ACC112 (cell line): Measurements from ENCODE around the gene COBL.

Experiments
- H2AFZ ChIP-seq: fragments of 200-600 bp; sonication (generic); one replicate; pipeline ENCODE4 v1.6.0; 2017; ENCODE audit warnings: antibody characterized with exemption, low read length; ENCODE audit not compliant: unreplicated experiment
- H3K27ac ChIP-seq: fragments of 200-600 bp; sonication (generic); 2 replicates; pipeline ENCODE4 v1.5.1; 2014; ENCODE audit warnings: low read depth, mild to moderate bottlenecking, antibody characterized with exemption, low read length, moderate library complexity
- H3K27me3 ChIP-seq: fragments of 200-600 bp; sonication (generic); 2 replicates; pipeline ENCODE4 v1.6.1; 2014; ENCODE audit warnings: mild to moderate bottlenecking, antibody characterized with exemption, low read length, moderate library complexity, mixed read lengths; ENCODE audit not compliant: insufficient read depth
- H3K36me3 ChIP-seq: fragments of 200-600 bp; sonication (generic); 2 replicates; pipeline ENCODE4 v1.6.1; 2016; ENCODE audit warnings: mild to moderate bottlenecking, antibody characterized with exemption, low read length, moderate library complexity, mixed read lengths; ENCODE audit not compliant: insufficient read depth
- H3K4me1 ChIP-seq: fragments of 200-600 bp; sonication (generic); one replicate; pipeline ENCODE4 v1.6.1; 2016; ENCODE audit warnings: low read length, mixed read lengths; ENCODE audit not compliant: insufficient read depth, unreplicated experiment, control insufficient read depth
- H3K4me3 ChIP-seq: fragments of 200-600 bp; sonication (generic); 2 replicates; pipeline ENCODE4 v1.5.1; 2014; ENCODE audit warnings: mild to moderate bottlenecking, low read depth, low read length
- H3K79me2 ChIP-seq: fragments of 200-600 bp; sonication (generic); one replicate; pipeline ENCODE4 v1.6.0; 2016; ENCODE audit warnings: low read length; ENCODE audit not compliant: control insufficient read depth, unreplicated experiment, insufficient read depth

Gene COBL

GRCh38 chr7:51303142-51303525 is 13.5 kb downstream of the COBL start:
- H3K4me1 ChIP-seq = no peaks in the 10 kb centered on the region
- no peak overlapping the region for H3K4me3 ChIP-seq
- no peak overlapping the region for H3K27ac ChIP-seq
- H3K27me3 ChIP-seq = peaks cover 8% of the 10 kb centered on the region; the same call in 1 of the 2 replicates
- H3K36me3 ChIP-seq = no peaks in the 10 kb centered on the region
- no peak overlapping the region for H2AFZ ChIP-seq
- no peaks in the 10 kb centered on the region for H3K79me2 ChIP-seq

DNA sequence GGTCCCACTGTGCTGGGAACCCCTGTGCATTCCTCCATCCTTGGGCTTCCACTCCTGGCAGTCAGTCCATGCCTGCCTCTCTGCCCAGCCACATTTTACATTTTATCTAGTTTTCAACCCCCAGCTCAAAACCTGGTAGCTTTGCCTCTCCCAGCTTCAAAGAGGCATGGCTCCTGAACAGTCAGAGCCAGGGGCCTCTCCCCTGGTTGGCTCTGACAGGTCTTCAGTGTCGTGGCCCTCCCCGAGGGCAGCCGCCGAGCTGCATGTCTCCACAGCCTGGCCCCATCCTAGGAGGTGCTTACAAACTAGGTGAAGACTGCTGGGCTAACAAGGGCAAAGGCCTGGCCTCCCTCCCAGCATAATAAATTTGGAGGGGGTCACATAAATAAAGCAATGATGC is 14.8 kb downstream of the COBL start:
- Histone ChIP-seq H3K79me2 (no peaks in the 10 kb centered on the region), H3K4me3 (no peak overlapping the region), H3K4me1 (no peaks in the 10 kb centered on the region), H3K27me3 (peaks cover 4% of the 10 kb centered on the region; the same call in 1 of the 2 replicates), H2AFZ (no peak overlapping the region), H3K36me3 (no peaks in the 10 kb centered on the region), H3K27ac (no peak overlapping the region)

DNA sequence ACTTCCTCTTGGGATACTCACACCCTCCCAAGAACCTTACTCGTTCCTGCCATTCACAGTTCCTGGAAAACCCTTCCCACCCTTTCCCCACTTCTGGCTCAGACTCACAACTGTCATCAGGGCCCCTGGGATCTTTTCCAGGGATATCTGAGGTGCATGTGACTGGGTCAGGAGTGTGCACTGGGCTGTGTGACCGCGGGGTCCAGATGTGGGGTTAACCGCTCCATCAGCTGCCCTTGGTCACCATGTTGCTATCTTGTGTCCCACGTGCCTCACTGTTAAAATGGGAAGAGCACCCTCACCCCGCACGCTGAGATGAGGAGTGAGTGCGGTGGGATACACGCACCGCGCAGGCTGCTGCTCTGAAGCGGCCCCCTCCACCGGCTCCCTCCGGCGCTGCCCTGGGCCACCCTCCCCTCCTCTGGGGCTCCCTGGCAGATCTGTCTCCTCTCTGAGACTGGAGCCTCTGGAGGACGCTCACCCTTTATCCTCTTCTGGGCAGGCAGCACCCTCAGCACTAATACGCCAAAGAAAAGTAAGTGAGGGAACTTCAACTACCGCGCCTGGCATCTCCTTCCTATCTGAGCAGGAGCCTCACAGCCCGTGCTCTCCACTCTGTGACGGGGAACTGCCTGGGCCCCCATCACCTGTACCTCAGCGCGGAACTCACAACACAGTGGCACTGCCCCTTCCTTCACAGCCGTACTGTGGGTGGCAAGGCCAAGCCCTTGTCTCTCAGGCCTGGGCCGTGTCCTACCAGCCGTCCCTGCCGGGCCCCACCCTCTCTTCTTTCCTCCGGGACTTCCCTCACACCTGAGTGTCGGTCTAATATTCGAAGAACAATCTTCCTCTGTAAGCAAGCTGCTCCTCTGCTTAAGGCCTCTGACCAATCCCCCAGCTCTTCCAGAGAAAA is 15.6 kb downstream of the COBL start:
- no peaks in the 10 kb centered on the region; the same call in 1 of the 2 replicates for H3K27me3 ChIP-seq
- no peak overlapping the region for H2AFZ ChIP-seq
- no peaks in the 10 kb centered on the region for H3K36me3 ChIP-seq
- no peak overlapping the region for H3K4me3 ChIP-seq
- no peak overlapping the region for H3K27ac ChIP-seq
- no peaks in the 10 kb centered on the region for H3K79me2 ChIP-seq
- no peaks in the 10 kb centered on the region for H3K4me1 ChIP-seq

GRCh38 chr7:51299391-51300133 is 17.0 kb downstream of the COBL start:
- no peak overlapping the region for H3K27ac ChIP-seq
- H3K27me3 ChIP-seq = no peaks in the 10 kb centered on the region
- no peaks in the 10 kb centered on the region for H3K79me2 ChIP-seq
- H3K36me3 ChIP-seq = no peaks in the 10 kb centered on the region
- H2AFZ ChIP-seq = no peak overlapping the region
- no peaks in the 10 kb centered on the region for H3K4me1 ChIP-seq
- H3K4me3 ChIP-seq = no peak overlapping the region

DNA sequence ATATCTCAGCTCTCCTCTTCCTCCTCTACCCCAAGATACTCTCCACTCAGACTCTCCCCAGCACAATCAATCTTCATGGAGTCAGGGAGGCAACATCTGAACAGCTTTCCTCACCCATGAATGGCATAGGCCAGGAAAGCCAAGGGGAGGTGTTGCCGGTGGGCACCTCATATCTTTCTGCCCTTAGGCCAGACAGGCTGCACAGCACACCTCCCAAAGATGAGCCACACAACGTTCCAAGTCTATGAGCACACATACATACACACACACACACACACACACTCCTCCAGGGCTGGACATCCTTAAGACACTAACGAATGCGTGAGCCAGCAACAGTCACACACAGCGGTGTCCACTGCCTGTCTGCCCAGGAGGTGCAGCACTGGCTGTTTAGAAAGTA is 17.7 kb downstream of the COBL start:
- no peaks in the 10 kb centered on the region for H3K4me1 ChIP-seq
- no peaks in the 10 kb centered on the region for H3K36me3 ChIP-seq
- no peaks in the 10 kb centered on the region for H3K79me2 ChIP-seq
- H3K27me3 ChIP-seq = no peaks in the 10 kb centered on the region
- no peak overlapping the region for H3K27ac ChIP-seq
- H3K4me3 ChIP-seq = no peak overlapping the region
- H2AFZ ChIP-seq = no peak overlapping the region

- H3K36me3 ChIP-seq = no peaks in the 10 kb centered on the region
- no peaks in the 10 kb centered on the region for H3K79me2 ChIP-seq
- H3K4me1 ChIP-seq = no peaks in the 10 kb centered on the region
- H2AFZ ChIP-seq = no peak overlapping the region
- no peak overlapping the region for H3K4me3 ChIP-seq
- H3K27me3 ChIP-seq = no peaks in the 10 kb centered on the region
- no peak overlapping the region for H3K27ac ChIP-seq
These were observed 18.6 kb downstream of the COBL start for GRCh38 chr7:51297986-51298385.

DNA sequence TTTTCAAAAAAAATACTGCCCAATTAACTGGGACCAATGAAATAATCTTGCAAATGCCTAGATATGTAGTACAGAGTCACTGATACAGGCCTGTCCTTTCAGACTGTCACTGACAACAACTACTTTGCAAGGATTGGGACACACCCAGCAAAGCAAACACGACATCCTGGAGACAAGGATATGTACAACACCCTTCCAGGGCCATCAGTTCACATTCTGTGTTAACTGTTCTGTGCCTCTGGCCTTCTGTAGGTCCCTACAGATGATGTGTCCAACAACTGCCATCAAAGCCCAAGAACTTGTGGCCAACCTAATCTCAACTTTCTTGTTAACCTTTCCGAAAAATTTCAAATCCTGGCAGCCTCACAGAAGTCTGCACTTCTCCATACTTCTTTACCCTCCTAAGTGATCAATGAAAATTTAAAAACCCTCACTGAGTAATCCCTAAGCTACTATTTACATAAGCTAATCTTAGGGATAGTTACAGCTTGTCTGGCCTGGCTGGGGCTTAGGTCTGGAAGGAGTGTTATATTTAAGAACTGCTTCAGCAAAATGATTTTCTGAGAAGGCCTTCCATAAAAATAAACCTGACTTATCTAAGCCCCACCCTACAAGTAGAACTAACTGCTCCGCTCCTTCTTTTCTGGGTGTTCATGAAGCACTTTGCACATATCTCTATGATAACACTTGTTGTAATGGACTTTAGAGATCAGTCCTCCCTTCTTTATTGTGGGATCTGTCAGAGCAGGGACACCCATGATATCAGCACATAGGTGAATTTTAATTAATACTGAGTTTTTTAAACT is 21.0 kb downstream of the COBL start:
- no peaks in the 10 kb centered on the region for H3K4me1 ChIP-seq
- no peaks in the 10 kb centered on the region for H3K79me2 ChIP-seq
- no peak overlapping the region for H3K4me3 ChIP-seq
- no peaks in the 10 kb centered on the region for H3K36me3 ChIP-seq
- no peak overlapping the region for H3K27ac ChIP-seq
- H3K27me3 ChIP-seq = no peaks in the 10 kb centered on the region; the same call in 1 of the 2 replicates
- no peak overlapping the region for H2AFZ ChIP-seq

DNA sequence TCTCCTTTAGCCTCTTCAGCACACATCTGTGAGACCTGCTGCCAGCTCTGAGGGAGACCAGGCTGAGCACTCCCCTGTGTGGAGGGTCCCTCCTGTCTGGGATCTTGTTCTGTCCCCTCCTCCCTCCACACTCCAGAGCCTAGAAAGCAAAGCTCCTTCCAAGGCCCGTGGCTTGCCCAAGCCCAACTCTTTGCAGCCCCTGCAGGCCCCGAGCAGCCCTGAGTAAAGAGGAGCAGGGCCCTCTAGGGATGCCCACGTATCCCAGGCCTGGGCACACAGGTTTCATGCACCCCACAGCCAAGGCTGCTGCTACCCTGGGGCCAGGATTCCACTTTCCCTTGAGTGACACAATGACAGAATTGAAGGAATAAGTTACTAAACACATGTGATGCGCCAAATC is 24.0 kb downstream of the COBL start:
- Histone ChIP-seq H2AFZ (no peak overlapping the region), H3K4me3 (no peak overlapping the region), H3K27me3 (no peaks in the 10 kb centered on the region; the same call in 1 of the 2 replicates), H3K4me1 (no peaks in the 10 kb centered on the region), H3K36me3 (no peaks in the 10 kb centered on the region), H3K79me2 (no peaks in the 10 kb centered on the region), H3K27ac (no peak overlapping the region)

DNA sequence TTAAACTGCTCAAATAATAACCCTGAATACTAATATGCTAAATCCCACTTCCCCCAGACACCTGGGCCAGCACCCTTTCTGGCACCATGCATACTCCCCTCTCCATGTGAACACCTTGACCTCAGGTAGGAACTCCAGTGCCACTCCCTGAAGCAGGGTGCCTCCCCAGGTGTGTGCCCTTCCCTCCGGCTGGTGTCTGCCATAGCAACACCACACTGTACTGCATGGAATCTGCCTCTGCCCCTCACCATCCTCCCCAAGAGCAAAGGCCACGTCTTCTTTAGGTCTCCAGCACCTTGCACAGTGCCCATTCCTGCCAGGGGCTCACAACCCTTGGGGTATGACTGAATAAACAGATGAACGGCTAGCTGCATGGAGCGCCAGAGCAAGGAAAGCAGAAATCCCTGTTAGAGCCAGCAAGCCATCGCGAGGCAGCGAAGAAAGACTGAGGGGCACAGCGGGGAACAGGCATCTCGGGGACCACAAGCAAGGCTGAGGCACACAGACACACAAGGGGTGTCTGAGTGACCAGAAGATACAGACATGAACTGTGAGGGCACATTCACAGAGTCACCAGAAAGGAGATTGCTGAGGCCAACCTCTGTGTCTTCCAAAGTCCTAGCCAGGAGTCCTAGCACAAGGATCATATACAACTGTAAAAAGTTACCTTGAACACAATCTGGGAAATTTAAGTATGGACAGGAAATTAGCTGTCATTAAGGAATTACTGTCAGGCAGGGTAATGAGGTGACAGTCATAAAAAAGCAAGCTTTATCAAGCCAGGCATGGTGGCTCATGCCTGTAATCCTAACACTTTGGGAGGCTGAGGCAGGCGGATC is 25.7 kb downstream of the COBL start:
- H3K27me3 ChIP-seq = no peaks in the 10 kb centered on the region; the same call in 1 of the 2 replicates
- no peaks in the 10 kb centered on the region for H3K4me1 ChIP-seq
- H3K79me2 ChIP-seq = no peaks in the 10 kb centered on the region
- no peak overlapping the region for H2AFZ ChIP-seq
- no peaks in the 10 kb centered on the region for H3K36me3 ChIP-seq
- no peak overlapping the region for H3K27ac ChIP-seq
- H3K4me3 ChIP-seq = no peak overlapping the region

DNA sequence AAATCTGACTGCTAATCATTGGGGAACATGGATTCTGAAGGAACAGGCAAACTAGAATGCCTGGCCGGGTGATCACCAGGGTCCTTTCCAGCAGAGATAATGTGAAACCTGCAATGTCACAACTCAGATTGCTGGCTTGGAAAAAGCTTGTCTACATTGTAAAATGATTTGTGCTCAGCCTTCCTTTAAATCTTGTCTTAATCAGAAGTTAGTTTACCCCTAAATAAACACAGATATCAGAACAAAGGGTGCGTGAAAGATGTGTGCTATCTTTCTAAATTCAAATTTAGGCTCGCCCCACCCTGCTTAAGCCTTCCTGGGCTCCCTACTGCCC is 26.3 kb downstream of the COBL start:
- no peak overlapping the region for H2AFZ ChIP-seq
- H3K27me3 ChIP-seq = no peaks in the 10 kb centered on the region; the same call in 1 of the 2 replicates
- no peak overlapping the region for H3K4me3 ChIP-seq
- no peaks in the 10 kb centered on the region for H3K36me3 ChIP-seq
- H3K4me1 ChIP-seq = no peaks in the 10 kb centered on the region
- no peaks in the 10 kb centered on the region for H3K79me2 ChIP-seq
- H3K27ac ChIP-seq = no peak overlapping the region
